ENCODE data around the gene ACBD4. TPM values are rescaled to one million over a fixed set of nuclear protein-coding genes. Genes with fewer than 3 reads are reported as not detected.

Gene ACBD4
- total and polyA plus RNA-seq, 2 donors (not counting 3 experiments of a cell fraction or from before 2014, with no cell fraction given), result 4.5 to 7.5 TPM

DNA sequence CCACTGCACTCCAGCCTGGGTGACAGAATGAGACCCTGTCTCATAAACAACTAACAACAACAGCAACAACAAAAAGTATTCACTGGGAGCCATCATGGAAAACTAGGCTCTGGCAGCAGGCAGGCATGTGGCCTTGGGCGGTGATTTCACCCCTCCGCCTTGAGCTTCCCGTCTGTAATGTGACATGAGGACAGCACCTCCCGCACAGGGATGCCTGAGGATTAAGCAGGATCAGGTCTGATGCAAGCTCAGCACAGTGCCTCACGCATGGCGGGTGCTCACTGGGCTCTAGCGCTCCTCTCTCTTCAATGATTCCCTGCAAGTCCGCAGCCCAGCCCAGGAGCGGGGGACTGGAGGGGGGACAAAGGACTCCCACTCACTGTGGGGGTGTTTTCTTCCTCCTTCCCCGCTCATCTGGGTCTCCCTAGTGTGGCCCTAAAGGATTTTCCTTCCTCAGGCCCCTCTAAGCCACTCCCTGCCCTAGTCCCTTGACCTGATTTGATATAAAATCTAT lies 6.0 kb upstream of the ACBD4 start:
- intact Hi-C loops (cut with micrococcal nuclease), result no loop called here
- DNase-seq (ENCODE audit: low read depth, low spot score), result no peak
- dilution Hi-C loops (cut with MboI; ENCODE audit: extremely low pct_ligation_motif_present, low sequenced_read_pairs), result no loop called here
- Histone ChIP-seq H3K4me3 (replicated peaks in 1 of 3; ENCODE audit: insufficient read depth in 1 of 3, low read depth in 1 of 3, low read length in 3 of 3) (no peak overlapping the region), H3K4me2 (ENCODE audit: insufficient read depth, low read length) (no peak overlapping the region), H3K27me3 (ENCODE audit: control insufficient read depth in 2 of 2, insufficient read depth in 2 of 2, low read length in 2 of 2) (no peaks in the 10 kb centered on the region), H3K9ac (replicated peaks; ENCODE audit: extremely low read depth, insufficient read depth, low read length) (no peak overlapping the region), H3K4me1 (ENCODE audit: control insufficient read depth, extremely low read depth, insufficient read depth, low read length) (peaks cover 29% of the 10 kb centered on the region), H3K9me3 (replicated peaks; ENCODE audit: control insufficient read depth, insufficient read depth, low read length) (no peaks in the 10 kb centered on the region), H3K9me1 (replicated peaks; ENCODE audit: control insufficient read depth, extremely low read depth, insufficient read depth, low read length) (no peaks in the 10 kb centered on the region), H4K20me1 (replicated peaks; ENCODE audit: control insufficient read depth, extremely low read depth, insufficient read depth, low read length) (no peaks in the 10 kb centered on the region), H3K79me2 (ENCODE audit: control insufficient read depth, insufficient read depth, low read length) (peaks cover 2% of the 10 kb centered on the region), H3K36me3 (ENCODE audit: control insufficient read depth in 2 of 2, extremely low read depth in 1 of 2, insufficient read depth in 2 of 2, low read length in 2 of 2) (no peaks in the 10 kb centered on the region), H3K27ac (ENCODE audit: insufficient read depth, low read depth, low read length) (no peak overlapping the region), H2AFZ (ENCODE audit: low read depth, low read length) (no peak overlapping the region)
- no peak for TF ChIP-seq GATA2 (IDR thresholded peaks at IDR 0.05; ENCODE audit: insufficient read depth, insufficient read length, low read depth, low read length)
- TF ChIP-seq EZH2 (IDR thresholded peaks at IDR 0.05; ENCODE audit: borderline replicate concordance, low read depth, low read length, severe bottlenecking), result no peak
- no peak for TF ChIP-seq POLR2A (IDR thresholded peaks at IDR 0.05; ENCODE audit: low read depth, low read length)
- no peak for TF ChIP-seq FOS (IDR thresholded peaks at IDR 0.05; ENCODE audit: borderline replicate concordance, insufficient read depth, low read length)
- TF ChIP-seq JUN (IDR thresholded peaks at IDR 0.05; ENCODE audit: borderline replicate concordance, insufficient read depth, insufficient read length, low read depth), result no peak
- no peak for TF ChIP-seq MYC (IDR thresholded peaks at IDR 0.05; ENCODE audit: low read depth, low read length)
- TF ChIP-seq, protein P1, sequence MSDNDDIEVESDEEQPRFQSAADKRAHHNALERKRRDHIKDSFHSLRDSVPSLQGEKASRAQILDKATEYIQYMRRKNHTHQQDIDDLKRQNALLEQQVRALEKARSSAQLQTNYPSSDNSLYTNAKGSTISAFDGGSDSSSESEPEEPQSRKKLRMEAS (IDR thresholded peaks at IDR 0.05; ENCODE audit: insufficient read depth, insufficient read length), result no peak
- TF ChIP-seq, protein P2, sequence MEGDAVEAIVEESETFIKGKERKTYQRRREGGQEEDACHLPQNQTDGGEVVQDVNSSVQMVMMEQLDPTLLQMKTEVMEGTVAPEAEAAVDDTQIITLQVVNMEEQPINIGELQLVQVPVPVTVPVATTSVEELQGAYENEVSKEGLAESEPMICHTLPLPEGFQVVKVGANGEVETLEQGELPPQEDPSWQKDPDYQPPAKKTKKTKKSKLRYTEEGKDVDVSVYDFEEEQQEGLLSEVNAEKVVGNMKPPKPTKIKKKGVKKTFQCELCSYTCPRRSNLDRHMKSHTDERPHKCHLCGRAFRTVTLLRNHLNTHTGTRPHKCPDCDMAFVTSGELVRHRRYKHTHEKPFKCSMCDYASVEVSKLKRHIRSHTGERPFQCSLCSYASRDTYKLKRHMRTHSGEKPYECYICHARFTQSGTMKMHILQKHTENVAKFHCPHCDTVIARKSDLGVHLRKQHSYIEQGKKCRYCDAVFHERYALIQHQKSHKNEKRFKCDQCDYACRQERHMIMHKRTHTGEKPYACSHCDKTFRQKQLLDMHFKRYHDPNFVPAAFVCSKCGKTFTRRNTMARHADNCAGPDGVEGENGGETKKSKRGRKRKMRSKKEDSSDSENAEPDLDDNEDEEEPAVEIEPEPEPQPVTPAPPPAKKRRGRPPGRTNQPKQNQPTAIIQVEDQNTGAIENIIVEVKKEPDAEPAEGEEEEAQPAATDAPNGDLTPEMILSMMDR (IDR thresholded peaks at IDR 0.05; ENCODE audit: extremely low read depth in 1 of 2, insufficient read depth in 1 of 2, low read depth in 1 of 2, low read length in 2 of 2), result no peak
- TF ChIP-seq POLR2AphosphoS5 (IDR thresholded peaks at IDR 0.05; ENCODE audit: insufficient read depth, low read depth, low read length), result no peak
- CTCF ChIA-PET, result interaction anchor here (1.9 to 7.2 kb wide), 2 partner anchors 21 to 209 kb away, joined by 10 to 61 read pairs; no protein-coding TSS in a partner anchor
- POLR2A ChIA-PET, result interaction anchor here (1.6 kb wide), 1 partner anchor 19 kb away, joined by 4 read pairs; the partner anchor contains the start of gene HEXIM1
- no TSS peak for BruUV-seq (replicated peaks)
- FAIRE-seq, result no peak
